ENCODE data around the gene DNM3. TPM values are rescaled to one million over a fixed set of nuclear protein-coding genes. Genes with fewer than 3 reads are reported as not detected.

Gene DNM3
- total and polyA plus RNA-seq, 2 of the 8 experiments (the other 6 are each of a cell fraction or from before 2014, with no cell fraction given), result 2.0 to 8.5 TPM

DNA sequence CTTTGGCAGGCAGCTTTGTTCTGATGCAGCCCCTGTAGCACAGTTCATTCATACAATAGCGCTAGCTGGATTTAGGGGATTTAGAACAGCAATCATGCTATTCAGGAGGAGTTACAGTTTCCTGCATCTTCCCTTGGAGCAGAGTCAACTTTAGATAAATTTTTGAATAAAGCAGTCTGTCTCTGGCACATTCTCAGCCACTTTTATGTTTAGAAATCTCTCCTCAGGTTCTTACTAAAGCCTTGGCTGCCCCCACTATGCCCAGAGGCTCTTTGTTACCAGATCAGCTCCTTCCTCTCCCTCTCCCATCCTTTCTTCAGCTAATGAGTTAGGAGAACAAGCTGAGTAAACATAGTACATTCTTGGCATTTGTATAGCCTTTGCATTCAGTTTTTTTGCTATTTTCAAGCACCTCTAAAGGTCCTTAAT lies 619.6 kb downstream of the DNM3 start (continued):
- TF ChIP-seq POLR2AphosphoS5 (IDR thresholded peaks at IDR 0.05; ENCODE audit: low read depth, low read length), result no peak
- no peak for TF ChIP-seq TBP (IDR thresholded peaks at IDR 0.05; ENCODE audit: low read depth, low read length)
- TF ChIP-seq NANOG (IDR thresholded peaks at IDR 0.05; ENCODE audit: insufficient read depth, low read depth, low read length, poor library complexity, severe bottlenecking), result no peak
- no peak for TF ChIP-seq SP2 (IDR thresholded peaks at IDR 0.05; ENCODE audit: low read length)
- no peak for TF ChIP-seq RBBP5 (IDR thresholded peaks at IDR 0.05; ENCODE audit: borderline replicate concordance, low read depth, low read length)
- no peak for TF ChIP-seq CBX5 (IDR thresholded peaks at IDR 0.05; ENCODE audit: low read depth, low read length)
- TF ChIP-seq, protein P1, sequence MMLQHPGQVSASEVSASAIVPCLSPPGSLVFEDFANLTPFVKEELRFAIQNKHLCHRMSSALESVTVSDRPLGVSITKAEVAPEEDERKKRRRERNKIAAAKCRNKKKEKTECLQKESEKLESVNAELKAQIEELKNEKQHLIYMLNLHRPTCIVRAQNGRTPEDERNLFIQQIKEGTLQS (IDR thresholded peaks at IDR 0.05; ENCODE audit: insufficient read depth, low read depth, low read length), result no peak
- no peak for TF ChIP-seq CTBP2 (IDR thresholded peaks at IDR 0.05; ENCODE audit: borderline replicate concordance, insufficient read depth, insufficient read length, low read length)
- TF ChIP-seq FOSL1 (IDR thresholded peaks at IDR 0.05; ENCODE audit: insufficient read depth, low read depth, low read length), result no peak

MicroRNAs encoded within 50 kb of the gene (microRNA counts, 767-probe panel; counts per million panel counts)
- microRNA hsa-miR-199a-3p+hsa-miR-199b-3p (879 counts per million, percentile 95 among the panel's probes with 10 or more counts), microRNA hsa-miR-199a-5p (879 counts per million, percentile 95 among the panel's probes with 10 or more counts), microRNA hsa-miR-214-3p (879 counts per million, percentile 95 among the panel's probes with 10 or more counts)

Small RNA genes within 50 kb of the gene (microRNA-seq; reads per million reads assigned to microRNA genes)
- gene MIR199A2 (ENCODE audit: borderline microRNAs expressed in 2 of 2, borderline number of aligned reads in 2 of 2, borderline replicate concordance in 1 of 2), result 0 reads per million in 2 experiments
- gene MIR3120 (ENCODE audit: borderline microRNAs expressed in 2 of 2, borderline number of aligned reads in 2 of 2, borderline replicate concordance in 1 of 2), result 0 reads per million in 2 experiments

Small RNA genes within 50 kb of the gene (small RNA-seq; reads per million reads assigned to genes)
- gene MIR199A2 (ENCODE audit: insufficient read depth) (0.51 reads per million), gene RNU6-157P (ENCODE audit: insufficient read depth) (not detected)

Other genes starting within 250 kb of the DNM3 start
- gene MYOCOS, start 219.3 kb upstream of the DNM3 start, total RNA-seq (2021; fragmentation: NEBNext Ultra II Directional; extraction: Animal tissue kit (Norgen Biotek cat#: 25700)), result not detected in 2 replicates
- gene MYOCOS, start 219.3 kb upstream of the DNM3 start, polyA plus RNA-seq (2011; rRNA removed), result not detected in 2 replicates
- not detected in 2 replicates for gene MYOC, start 188.8 kb upstream of the DNM3 start, total RNA-seq (2021; fragmentation: NEBNext Ultra II Directional; extraction: Animal tissue kit (Norgen Biotek cat#: 25700))
- gene MYOC, start 188.8 kb upstream of the DNM3 start, polyA plus RNA-seq (2011; rRNA removed), result not detected in 2 replicates
- gene VAMP4, start 99.4 kb upstream of the DNM3 start, total RNA-seq (2021; fragmentation: NEBNext Ultra II Directional; extraction: Animal tissue kit (Norgen Biotek cat#: 25700)), result 12.4 and 13.9 TPM in 2 replicates
- 0.99 and 1.6 TPM in 2 replicates for gene VAMP4, start 99.4 kb upstream of the DNM3 start, polyA plus RNA-seq (2011; rRNA removed)
- 63.1 and 66.3 TPM in 2 replicates for gene METTL13, start 59.8 kb upstream of the DNM3 start, total RNA-seq (2021; fragmentation: NEBNext Ultra II Directional; extraction: Animal tissue kit (Norgen Biotek cat#: 25700))
- gene METTL13, start 59.8 kb upstream of the DNM3 start, polyA plus RNA-seq (2011; rRNA removed), result 38.1 and 39.6 TPM in 2 replicates

All from H1 (cell line).